IMR-90 (cell line): ENCODE measurements around the gene WRAP73. TPM values are rescaled to one million over a fixed set of nuclear protein-coding genes. Genes with fewer than 3 reads are reported as not detected.

Source experiments
- ATAC-seq: fragments of 200-7000 bp; cut with Tn5 transposase; 2 replicates; pipeline ENCODE4 v1.9.1; 2020; ENCODE audit warnings: low read depth, mild to moderate bottlenecking, moderate library complexity
- BruUV-seq: library from RNA; stranded (reverse); fragments of 400-500 nt; replicated peaks from 2 replicates; lab custom pipeline; 2021; lab: Mats Ljungman, UMichigan
- CTCF ChIA-PET: fragments of 300-600 bp; formaldehyde crosslinking; extraction: SDS; loops from one replicate; lab custom pipeline; 2021; ENCODE audit warnings: antibody characterized with exemption; lab: Yijun Ruan, JAX
- POLR2A ChIA-PET: fragments of 300-600 bp; sonication (Branson Sonifier 250); formaldehyde crosslinking; loops from one replicate; lab custom pipeline; 2022; ENCODE audit warnings: antibody characterized with exemption; ENCODE audit not compliant: unreplicated experiment; lab: Charles Lee
- DNase-seq: peaks from one replicate; pipeline ENCODE4 v3.0.0; 2013
- H2AFZ ChIP-seq: replicated peaks from 2 replicates; pipeline ENCODE3; 2013; ENCODE audit warnings: low read length, mild to moderate bottlenecking; ENCODE audit not compliant: poor library complexity
- H2AK5ac ChIP-seq: 2 replicates; pipeline ENCODE4 v1.6.1; 2013; ENCODE audit warnings: low read depth, low read length, inconsistent platforms
- H2AK9ac ChIP-seq: replicated peaks from 2 replicates; pipeline ENCODE3; 2013; ENCODE audit warnings: mild to moderate bottlenecking, low read depth, low read length, moderate library complexity; ENCODE audit not compliant: poor library complexity
- H2BK120ac ChIP-seq: 2 replicates; pipeline ENCODE4 v1.6.1; 2013; ENCODE audit warnings: low read depth, low read length, inconsistent platforms
- H2BK15ac ChIP-seq: 3 replicates; pipeline ENCODE4 v1.6.1; 2013; ENCODE audit warnings: low read depth, low read length, inconsistent platforms
- H2BK20ac ChIP-seq: 2 replicates; pipeline ENCODE4 v1.6.1; 2013; ENCODE audit warnings: low read depth, mild to moderate bottlenecking, inconsistent platforms, low read length, moderate library complexity
- H2BK5ac ChIP-seq: 2 replicates; pipeline ENCODE4 v1.6.1; 2013; ENCODE audit warnings: mild to moderate bottlenecking, low read depth, low read length, inconsistent platforms; ENCODE audit not compliant: poor library complexity, severe bottlenecking
- H3K14ac ChIP-seq: replicated peaks from 2 replicates; pipeline ENCODE4 v1.6.1; 2013; ENCODE audit warnings: low read depth, low read length, inconsistent platforms
- H3K18ac ChIP-seq: 2 replicates; pipeline ENCODE4 v1.6.1; 2013; ENCODE audit warnings: low read depth, low read length, control low read depth
- H3K23ac ChIP-seq: 2 replicates; pipeline ENCODE4 v1.6.1; 2013; ENCODE audit warnings: low read depth, low read length, inconsistent platforms
- H3K27ac ChIP-seq: 2 replicates; pipeline ENCODE4 v1.5.1; 2013; ENCODE audit warnings: mild to moderate bottlenecking, control low read depth, low read length; ENCODE audit not compliant: insufficient read depth
- H3K27me3 ChIP-seq: 2 replicates; pipeline ENCODE4 v1.6.1; 2013; ENCODE audit warnings: low read length; ENCODE audit not compliant: control insufficient read depth, insufficient read depth
- H3K36me3 ChIP-seq: 2 replicates; pipeline ENCODE4 v1.6.1; 2013; ENCODE audit warnings: low read length, mixed read lengths; ENCODE audit not compliant: control insufficient read depth, insufficient read depth
- H3K4ac ChIP-seq: 2 replicates; pipeline ENCODE4 v1.6.1; 2013; ENCODE audit warnings: low read depth, low read length, inconsistent platforms
- H3K4me1 ChIP-seq: 2 replicates; pipeline ENCODE4 v1.6.1; 2013; ENCODE audit warnings: low read length, mixed read lengths; ENCODE audit not compliant: control insufficient read depth, insufficient read depth
- H3K4me2 ChIP-seq: 2 replicates; pipeline ENCODE4 v1.6.1; 2013; ENCODE audit warnings: low read depth, mild to moderate bottlenecking, control low read depth, low read length, moderate library complexity
- H3K4me3 ChIP-seq: 2 replicates; pipeline ENCODE4 v1.5.1; 2013; ENCODE audit warnings: low read depth, mild to moderate bottlenecking, control low read depth, low read length, moderate library complexity; ENCODE audit not compliant: insufficient read depth
- H3K56ac ChIP-seq: 2 replicates; pipeline ENCODE4 v1.6.1; 2013; ENCODE audit warnings: low read length, inconsistent platforms; ENCODE audit not compliant: insufficient read depth; ENCODE audit errors: extremely low read depth
- H3K79me1 ChIP-seq, 2 experiments: 2 replicates each; pipeline ENCODE4 v1.6.1; 2013; ENCODE audit warnings: low read length in 2 of 2, inconsistent platforms in 1 of 2, low read depth in 1 of 2
- H3K9ac ChIP-seq: 2 replicates; pipeline ENCODE4 v1.6.1; 2013; ENCODE audit warnings: low read depth, low read length, control low read depth
- H3K9me1 ChIP-seq: 2 replicates; pipeline ENCODE4 v1.6.1; 2013; ENCODE audit warnings: low read length, inconsistent platforms; ENCODE audit not compliant: insufficient read depth
- H3K9me3 ChIP-seq: 2 replicates; pipeline ENCODE4 v1.6.1; 2013; ENCODE audit warnings: low read length; ENCODE audit not compliant: control insufficient read depth, insufficient read depth
- H4K20me1 ChIP-seq: 2 replicates; pipeline ENCODE4 v1.6.1; 2013; ENCODE audit warnings: low read length, inconsistent platforms; ENCODE audit not compliant: insufficient read depth
- H4K5ac ChIP-seq: 2 replicates; pipeline ENCODE4 v1.6.1; 2013; ENCODE audit warnings: mild to moderate bottlenecking, low read depth, low read length, control low read depth
- H4K8ac ChIP-seq, 2 experiments: 2 replicates each; pipeline ENCODE4 v1.6.1; 2013; ENCODE audit warnings: low read depth in 2 of 2, low read length in 2 of 2, control low read depth in 1 of 2, inconsistent platforms in 1 of 2
- H4K91ac ChIP-seq: 2 replicates; pipeline ENCODE4 v1.6.1; 2013; ENCODE audit warnings: low read depth, low read length, inconsistent platforms; ENCODE audit not compliant: insufficient read depth
- BHLHE40 ChIP-seq: fragments of 150-350 bp; IDR thresholded peaks from 2 replicates; pipeline ENCODE4 v1.6.1; 2016; ENCODE audit warnings: mild to moderate bottlenecking, low read depth, low read length
- CEBPB ChIP-seq: IDR thresholded peaks from 2 replicates; pipeline ENCODE4 v1.6.1; 2012; ENCODE audit warnings: low read depth, low read length, improper control_type of control experiment
- CHD1 ChIP-seq: IDR thresholded peaks from 2 replicates; pipeline ENCODE4 v1.6.1; 2012; ENCODE audit warnings: low read depth, low read length, improper control_type of control experiment
- FOS ChIP-seq: fragments of 150-350 bp; IDR thresholded peaks from 2 replicates; pipeline ENCODE4 v1.6.1; 2016; ENCODE audit warnings: low read depth, low read length
- MAFK ChIP-seq: IDR thresholded peaks from 2 replicates; pipeline ENCODE4 v1.6.1; 2012; ENCODE audit warnings: low read depth, low read length, improper control_type of control experiment
- MAZ ChIP-seq: IDR thresholded peaks from 2 replicates; pipeline ENCODE4 v1.6.1; 2012; ENCODE audit warnings: low read depth, mild to moderate bottlenecking, low read length, improper control_type of control experiment, moderate library complexity, borderline replicate concordance
- MXI1 ChIP-seq: IDR thresholded peaks from 2 replicates; pipeline ENCODE4 v1.6.1; 2012; ENCODE audit warnings: low read depth, mild to moderate bottlenecking, low read length, moderate library complexity, borderline replicate concordance
- RAD21 ChIP-seq: IDR thresholded peaks from 2 replicates; pipeline ENCODE4 v1.6.1; 2012; ENCODE audit warnings: low read length, improper control_type of control experiment
- RFX5 ChIP-seq: IDR thresholded peaks from 2 replicates; pipeline ENCODE4 v1.8.0; 2012; ENCODE audit warnings: low read depth, mild to moderate bottlenecking, low read length, moderate library complexity
- SMC3 ChIP-seq: fragments of 150-350 bp; IDR thresholded peaks from 2 replicates; pipeline ENCODE4 v1.6.1; 2016; ENCODE audit warnings: low read depth, mild to moderate bottlenecking, antibody characterized with exemption, low read length, moderate library complexity
- WGBS, 2 experiments: methylation state at CpG; one replicate each; pipeline versions ENCODE4 v1.1.5 to v1.1.7; 2013; ENCODE audit warnings: missing lambda C conversion rate in 2 of 2; ENCODE audit not compliant: insufficient read length in 1 of 2; ENCODE audit errors: extremely low coverage in 2 of 2; 5-methylcytosine and 5-hydroxymethylcytosine counted together
- dilution Hi-C: fragments of 300-500 bp; cut with HindIII; formaldehyde crosslinking; loops from one replicate; pipeline ENCODE4 v1.14.3; 2018; ENCODE audit warnings: low sequenced_read_pairs; ENCODE audit not compliant: unreplicated experiment
- in situ Hi-C: fragments of 300-500 bp; cut with MboI; formaldehyde crosslinking; loops from 3 replicates; pipeline ENCODE4 v1.14.3; 2019; ENCODE audit warnings: low sequenced_read_pairs, inconsistent platforms, mixed read lengths
- intact Hi-C: fragments of 100-400 bp; cut with micrococcal nuclease; formaldehyde crosslinking; loops from 2 replicates; pipeline ENCODE4 v1.10.0; 2022
- polyA plus RNA-seq, 3 experiments: library from polyadenylated mRNA; depleted of rRNA; stranded (reverse); fragments of >200 nt; gene quantifications; 2 replicates each; pipeline ENCODE4 v1.2.3, GENCODE V29; 2012; ENCODE audit warnings: low replicate concordance in 1 of 3
- total RNA-seq: library from RNA; depleted of rRNA; stranded (reverse); fragments of >200 nt; gene quantifications from 2 replicates; pipeline ENCODE4 v1.2.3, GENCODE V29; 2012
- TF ChIP-seq, protein P1 (sequence below): fragments of 150-350 bp; IDR thresholded peaks from 2 replicates; pipeline ENCODE4 v1.6.1; 2017; ENCODE audit warnings: mild to moderate bottlenecking, antibody characterized with exemption, low read length, low read depth
- TF ChIP-seq, protein P2 (sequence below): fragments of 150-350 bp; IDR thresholded peaks from 2 replicates; pipeline ENCODE4 v1.6.1; 2016; ENCODE audit warnings: low read depth, mild to moderate bottlenecking, low read length, moderate library complexity, borderline replicate concordance

The WRAP73 gene
- total and polyA plus RNA-seq, 2 of the 4 experiments (the other 2 are of a cell fraction) = 10.8 to 23.6 TPM

DNA sequence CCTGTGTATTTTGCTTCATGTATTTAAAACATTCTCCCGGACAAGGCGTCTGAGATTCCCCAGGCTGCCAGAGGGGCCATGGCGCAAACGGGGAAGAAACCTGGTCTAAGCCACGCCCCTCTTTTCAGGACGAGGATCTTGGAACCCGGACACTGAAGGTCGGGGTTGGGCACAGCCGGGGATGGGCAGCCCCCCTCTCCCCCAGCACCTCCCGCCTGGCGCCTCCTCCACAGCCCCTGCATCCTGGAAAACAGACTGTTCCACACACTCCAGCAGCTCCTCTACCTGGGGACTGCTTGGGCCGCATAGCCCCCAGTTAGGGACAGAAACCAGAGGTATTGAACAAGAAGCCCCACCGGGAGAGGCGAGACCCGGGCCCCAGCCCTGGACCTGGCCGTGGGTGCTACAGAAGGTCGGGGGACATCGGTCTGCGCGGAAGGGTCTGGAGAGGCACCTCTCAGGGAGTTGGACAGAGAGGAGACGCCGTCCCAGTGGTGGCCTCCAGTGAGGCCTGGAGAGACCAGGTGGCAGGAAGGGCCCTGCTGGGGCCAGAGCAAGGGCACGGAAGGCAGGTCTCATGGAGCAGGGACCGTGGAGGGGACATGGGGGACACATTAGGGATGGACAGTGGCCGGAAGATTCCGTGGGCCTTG is 7.8 kb upstream of the WRAP73 start:
- no peaks in the 10 kb centered on the region for H3K4me1 ChIP-seq
- no peak overlapping the region for H4K91ac ChIP-seq
- no peak overlapping the region for H3K56ac ChIP-seq
- H3K14ac ChIP-seq = no peak overlapping the region
- H3K23ac ChIP-seq = no peak overlapping the region
- no peak overlapping the region for H3K9ac ChIP-seq
- CTCF ChIA-PET = no interaction called here
- no peak overlapping the region for H3K18ac ChIP-seq
- no peak for DNase-seq
- H4K8ac ChIP-seq = no peak overlapping the region
- H2BK15ac ChIP-seq = no peak overlapping the region
- H3K36me3 ChIP-seq = no peaks in the 10 kb centered on the region
- H4K20me1 ChIP-seq = no peaks in the 10 kb centered on the region; the same call in 1 of the 2 replicates
- POLR2A ChIA-PET = no interaction called here
- H2BK20ac ChIP-seq = no peak overlapping the region
- no peak overlapping the region for H2AK5ac ChIP-seq
- no peak overlapping the region for H3K4me2 ChIP-seq
- H3K27me3 ChIP-seq = peaks cover 56% of the 10 kb centered on the region
- no peaks in the 10 kb centered on the region for H3K79me1 ChIP-seq
- H3K9me3 ChIP-seq = no peaks in the 10 kb centered on the region
- in situ Hi-C loops (no loop called here), intact Hi-C loops (no loop called here), dilution Hi-C loops (no loop called here)
- H4K5ac ChIP-seq = no peak overlapping the region
- H2BK120ac ChIP-seq = no peak overlapping the region
- H2AK9ac ChIP-seq = no peak overlapping the region
- no peak overlapping the region for H2AFZ ChIP-seq
- no peak for TF ChIP-seq MAZ
- TF ChIP-seq BHLHE40 = no peak
- TF ChIP-seq CEBPB = no peak
- no peak for TF ChIP-seq MXI1
- TF ChIP-seq, protein P1, sequence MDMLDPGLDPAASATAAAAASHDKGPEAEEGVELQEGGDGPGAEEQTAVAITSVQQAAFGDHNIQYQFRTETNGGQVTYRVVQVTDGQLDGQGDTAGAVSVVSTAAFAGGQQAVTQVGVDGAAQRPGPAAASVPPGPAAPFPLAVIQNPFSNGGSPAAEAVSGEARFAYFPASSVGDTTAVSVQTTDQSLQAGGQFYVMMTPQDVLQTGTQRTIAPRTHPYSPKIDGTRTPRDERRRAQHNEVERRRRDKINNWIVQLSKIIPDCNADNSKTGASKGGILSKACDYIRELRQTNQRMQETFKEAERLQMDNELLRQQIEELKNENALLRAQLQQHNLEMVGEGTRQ = no peak
- TF ChIP-seq, protein P2, sequence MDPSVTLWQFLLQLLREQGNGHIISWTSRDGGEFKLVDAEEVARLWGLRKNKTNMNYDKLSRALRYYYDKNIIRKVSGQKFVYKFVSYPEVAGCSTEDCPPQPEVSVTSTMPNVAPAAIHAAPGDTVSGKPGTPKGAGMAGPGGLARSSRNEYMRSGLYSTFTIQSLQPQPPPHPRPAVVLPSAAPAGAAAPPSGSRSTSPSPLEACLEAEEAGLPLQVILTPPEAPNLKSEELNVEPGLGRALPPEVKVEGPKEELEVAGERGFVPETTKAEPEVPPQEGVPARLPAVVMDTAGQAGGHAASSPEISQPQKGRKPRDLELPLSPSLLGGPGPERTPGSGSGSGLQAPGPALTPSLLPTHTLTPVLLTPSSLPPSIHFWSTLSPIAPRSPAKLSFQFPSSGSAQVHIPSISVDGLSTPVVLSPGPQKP = no peak
- TF ChIP-seq SMC3 = no peak
- no peak for TF ChIP-seq FOS
- TF ChIP-seq RAD21 = no peak
- no peak for TF ChIP-seq RFX5
- TF ChIP-seq MAFK = no peak
- TF ChIP-seq CHD1 = no peak
- no peak overlapping the region for H3K27ac ChIP-seq
- H3K4me3 ChIP-seq = no peak overlapping the region
- H3K9me1 ChIP-seq = no peaks in the 10 kb centered on the region
- no peak overlapping the region for H2BK5ac ChIP-seq
- no peak for ATAC-seq
- H3K4ac ChIP-seq = no peak overlapping the region
- no TSS peak for BruUV-seq
- WGBS, 2 experiments = 38% methylated on average over 8 of the region's 26 CpGs; no CpG with 5 or more reads in 1 of the 2 experiments
